MM.1S (cell line): ENCODE data around the gene PCDH9.

Source experiments
- EZH2phosphoT487 ChIP-seq: fragments of 300-600 bp; sonication (generic); IDR thresholded peaks from 2 replicates; pipeline ENCODE4 v1.6.1; 2018; ENCODE audit warnings: antibody characterized with exemption, low read length
- TF ChIP-seq, protein P1 (sequence below): fragments of 300-600 bp; sonication (generic); IDR thresholded peaks from 2 replicates; pipeline ENCODE4 v1.5.1; 2016; ENCODE audit warnings: antibody characterized with exemption, low read length, mixed read lengths

GRCh38 chr13:66348745-66349690 is 881.1 kb downstream of the PCDH9 start:
- TF ChIP-seq, protein P1, sequence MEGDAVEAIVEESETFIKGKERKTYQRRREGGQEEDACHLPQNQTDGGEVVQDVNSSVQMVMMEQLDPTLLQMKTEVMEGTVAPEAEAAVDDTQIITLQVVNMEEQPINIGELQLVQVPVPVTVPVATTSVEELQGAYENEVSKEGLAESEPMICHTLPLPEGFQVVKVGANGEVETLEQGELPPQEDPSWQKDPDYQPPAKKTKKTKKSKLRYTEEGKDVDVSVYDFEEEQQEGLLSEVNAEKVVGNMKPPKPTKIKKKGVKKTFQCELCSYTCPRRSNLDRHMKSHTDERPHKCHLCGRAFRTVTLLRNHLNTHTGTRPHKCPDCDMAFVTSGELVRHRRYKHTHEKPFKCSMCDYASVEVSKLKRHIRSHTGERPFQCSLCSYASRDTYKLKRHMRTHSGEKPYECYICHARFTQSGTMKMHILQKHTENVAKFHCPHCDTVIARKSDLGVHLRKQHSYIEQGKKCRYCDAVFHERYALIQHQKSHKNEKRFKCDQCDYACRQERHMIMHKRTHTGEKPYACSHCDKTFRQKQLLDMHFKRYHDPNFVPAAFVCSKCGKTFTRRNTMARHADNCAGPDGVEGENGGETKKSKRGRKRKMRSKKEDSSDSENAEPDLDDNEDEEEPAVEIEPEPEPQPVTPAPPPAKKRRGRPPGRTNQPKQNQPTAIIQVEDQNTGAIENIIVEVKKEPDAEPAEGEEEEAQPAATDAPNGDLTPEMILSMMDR: no peak
- TF ChIP-seq EZH2phosphoT487: no peak
